Subcutaneous preadipocyte (primary cell): Measurements from ENCODE around the gene CISD3. TPM values are rescaled to one million over a fixed set of nuclear protein-coding genes. Genes with fewer than 3 reads are reported as not detected.
A peak's percentile ranks its signal among the peaks of the same experiment; 100 is the strongest.

ENCODE experiments used
- small RNA-seq: library from RNA; depleted of rRNA; stranded (forward); fragments of <200 nt; gene quantifications from one replicate; pipeline ENCODE3, GENCODE V24; 2012
- total RNA-seq: library from RNA; depleted of rRNA; stranded (reverse); fragments of >200 nt; gene quantifications from 2 replicates; pipeline ENCODE4 v1.2.3, GENCODE V29; 2012

CISD3 gene
- 4.4 and 5.5 TPM in 2 replicates for total RNA-seq

GRCh38 chr17:38729886-38730525, at the start of gene CISD3:
CISD3 (plus strand) TSS chr17:38730341; CDS start chr17:38730359, 18 bp downstream.

GRCh38 chr17:38704606-38705522, 25.3 kb upstream of the CISD3 start, which contains the start of gene MLLT6:
MLLT6 (plus strand) TSS chr17:38705273; CDS start chr17:38705633, 360 bp downstream.

GRCh38 chr17:38748149-38748891, 18.2 kb downstream of the CISD3 start, which contains the start of gene PCGF2:
PCGF2 (minus strand) TSS chr17:38748336; CDS start chr17:38740402, 7,934 bp downstream.

DNA sequence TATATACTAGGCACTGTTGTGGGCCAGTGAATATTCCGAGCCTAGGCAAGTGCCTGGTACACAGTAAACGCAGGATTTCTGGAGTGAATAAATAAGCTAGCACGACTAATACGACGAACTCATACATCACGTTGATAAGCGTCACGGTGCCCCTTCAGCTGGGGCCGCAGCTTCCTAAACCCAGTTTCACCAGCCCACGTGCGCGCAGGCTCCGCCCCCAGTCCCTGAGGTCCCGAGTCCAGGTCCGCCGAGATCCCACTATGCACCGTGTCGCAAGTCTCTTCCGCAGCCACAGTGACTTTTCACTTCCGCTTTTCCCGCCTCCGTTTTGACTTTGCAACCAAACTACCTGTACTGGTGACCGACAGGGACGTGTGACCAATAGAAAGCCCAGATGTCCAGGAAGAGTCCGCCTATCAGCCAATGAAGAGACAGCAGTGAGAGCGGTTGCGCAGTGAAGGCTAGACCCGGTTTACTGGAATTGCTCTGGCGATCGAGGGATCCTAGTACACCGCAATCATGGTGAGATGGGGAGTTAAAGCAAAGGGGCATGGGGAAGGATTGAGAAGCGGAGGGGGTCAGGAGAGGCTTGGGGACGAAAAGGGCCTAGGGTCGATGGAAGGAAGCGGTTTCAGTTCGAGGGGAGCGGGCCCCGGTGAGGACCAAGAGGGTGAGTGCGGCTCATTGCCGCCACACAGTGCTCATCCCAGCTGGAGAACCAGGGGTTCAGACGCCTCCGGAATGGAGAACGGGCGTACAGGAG, 22.3 kb downstream of the CISD3 start, which contains the start of gene PSMB3:
TSS of gene PSMB3 (plus strand) at position 434 of the 763 bp plus-strand sequence. CDS start at position 520, 86 bp downstream.

Small RNA genes within 50 kb of the gene (small RNA-seq; reads per million reads assigned to genes)
- gene MIR4726 (not detected), gene MIR4734 (not detected), gene RNA5SP440 (2.8 reads per million, percentile 86 among the genes with 10 or more reads in this experiment), gene RNU6-866P (not detected)

Other genes with a start within 250 kb of the CISD3 start
- under 0.01 TPM in 1 of 2 replicates, not detected in the other for gene SRCIN1, start 124.4 kb upstream of the CISD3 start, total RNA-seq
- gene EPOP, start 55.4 kb upstream of the CISD3 start, total RNA-seq = 2.6 and 3.9 TPM in 2 replicates
- gene MLLT6, start 25.1 kb upstream of the CISD3 start, total RNA-seq = 28.3 and 42.2 TPM in 2 replicates
- gene PCGF2, start 18.0 kb downstream of the CISD3 start, total RNA-seq = 3.1 and 4.4 TPM in 2 replicates
- 303 and 422 TPM in 2 replicates for gene PSMB3, start 22.4 kb downstream of the CISD3 start, total RNA-seq
- gene PIP4K2B, start 69.2 kb downstream of the CISD3 start, total RNA-seq = 48.3 and 50.0 TPM in 2 replicates
- 9.2 and 9.9 TPM in 2 replicates for gene CWC25, start 95.0 kb downstream of the CISD3 start, total RNA-seq
- gene RPL23, start 123.4 kb downstream of the CISD3 start, total RNA-seq = 1,031 and 1,729 TPM in 2 replicates
- 158 and 173 TPM in 2 replicates for gene LASP1, start 139.7 kb downstream of the CISD3 start, total RNA-seq
- not detected in 2 replicates for gene FBXO47, start 237.1 kb downstream of the CISD3 start, total RNA-seq